ENCODE measurements around the gene MAP4K4.

Gene MAP4K4

GRCh38 chr2:101776172-101777043, 78.9 kb downstream of the MAP4K4 start:
- DNase-seq (ENCODE audit: low read depth, low spot score), result no peak
- H3K4me3 ChIP-seq (ENCODE audit: low read length), result no peak overlapping the region

- DNase-seq (ENCODE audit: low read depth, low spot score), result no peak
- no peak overlapping the region for H3K4me3 ChIP-seq (ENCODE audit: low read length)
These were observed 79.8 kb downstream of the MAP4K4 start for GRCh38 chr2:101777337-101777736.

GRCh38 chr2:101778102-101778501, 80.6 kb downstream of the MAP4K4 start:
- DNase-seq (ENCODE audit: low read depth, low spot score), result no peak
- H3K4me3 ChIP-seq (ENCODE audit: low read length), result no peak overlapping the region

- no peak overlapping the region for H3K4me3 ChIP-seq (ENCODE audit: low read length)
- no peak for DNase-seq (ENCODE audit: low read depth, low spot score)
These were observed 81.7 kb downstream of the MAP4K4 start for GRCh38 chr2:101779190-101779589.

GRCh38 chr2:101779656-101780055, 82.1 kb downstream of the MAP4K4 start:
- H3K4me3 ChIP-seq (ENCODE audit: low read length), result no peak overlapping the region
- no peak for DNase-seq (ENCODE audit: low read depth, low spot score)

GRCh38 chr2:101781326-101781725, 83.8 kb downstream of the MAP4K4 start:
- no peak for DNase-seq (ENCODE audit: low read depth, low spot score)
- no peak overlapping the region for H3K4me3 ChIP-seq (ENCODE audit: low read length)

- H3K4me3 ChIP-seq (ENCODE audit: low read length), result no peak overlapping the region
- no peak for DNase-seq (ENCODE audit: low read depth, low spot score)
These were observed 84.4 kb downstream of the MAP4K4 start for GRCh38 chr2:101781791-101782426.

GRCh38 chr2:101782427-101782792, 84.9 kb downstream of the MAP4K4 start:
- DNase-seq (ENCODE audit: low read depth, low spot score), result no peak
- H3K4me3 ChIP-seq (ENCODE audit: low read length), result no peak overlapping the region

- no peak overlapping the region for H3K4me3 ChIP-seq (ENCODE audit: low read length)
- no peak for DNase-seq (ENCODE audit: low read depth, low spot score)
These were observed 89.6 kb downstream of the MAP4K4 start for GRCh38 chr2:101787097-101787496.

GRCh38 chr2:101788565-101788964, 91.1 kb downstream of the MAP4K4 start:
- H3K4me3 ChIP-seq (ENCODE audit: low read length), result no peak overlapping the region
- no peak for DNase-seq (ENCODE audit: low read depth, low spot score)

- DNase-seq (ENCODE audit: low read depth, low spot score), result no peak
- H3K4me3 ChIP-seq (ENCODE audit: low read length), result no peak overlapping the region
These were observed 91.8 kb downstream of the MAP4K4 start for GRCh38 chr2:101788995-101789970.

- no peak overlapping the region for H3K4me3 ChIP-seq (ENCODE audit: low read length)
- no peak for DNase-seq (ENCODE audit: low read depth, low spot score)
These were observed 92.9 kb downstream of the MAP4K4 start for GRCh38 chr2:101790416-101790815.

GRCh38 chr2:101790857-101791256, 93.3 kb downstream of the MAP4K4 start:
- DNase-seq (ENCODE audit: low read depth, low spot score), result no peak

GRCh38 chr2:101792208-101792607, 94.7 kb downstream of the MAP4K4 start:
- H3K4me3 ChIP-seq (ENCODE audit: low read length), result no peak overlapping the region
- no peak for DNase-seq (ENCODE audit: low read depth, low spot score)

More at GRCh38 chr2:101790857-101791256, 93.3 kb downstream of the MAP4K4 start:
- H3K4me3 ChIP-seq (ENCODE audit: low read length), result no peak overlapping the region

- H3K4me3 ChIP-seq (ENCODE audit: low read length), result no peak overlapping the region
- no peak for DNase-seq (ENCODE audit: low read depth, low spot score)
These were observed 95.9 kb downstream of the MAP4K4 start for GRCh38 chr2:101793277-101793969.

- no peak for DNase-seq (ENCODE audit: low read depth, low spot score)
These were observed 96.6 kb downstream of the MAP4K4 start for GRCh38 chr2:101794141-101794540.

GRCh38 chr2:101795033-101795432, 97.5 kb downstream of the MAP4K4 start:
- H3K4me3 ChIP-seq (ENCODE audit: low read length), result no peak overlapping the region
- no peak for DNase-seq (ENCODE audit: low read depth, low spot score)

More at GRCh38 chr2:101794141-101794540, 96.6 kb downstream of the MAP4K4 start:
- no peak overlapping the region for H3K4me3 ChIP-seq (ENCODE audit: low read length)

- DNase-seq (ENCODE audit: low read depth, low spot score), result no peak
These were observed 99.5 kb downstream of the MAP4K4 start for GRCh38 chr2:101796825-101797600.

More at GRCh38 chr2:101796825-101797600, 99.5 kb downstream of the MAP4K4 start:
- no peak overlapping the region for H3K4me3 ChIP-seq (ENCODE audit: low read length)
